ENCODE data around the gene GLIS1.

- no peak for TF ChIP-seq CTCF (conservative IDR thresholded peaks at IDR 0.05; ENCODE audit: low read length)
- TF ChIP-seq EZH2phosphoT487 (IDR thresholded peaks at IDR 0.05; ENCODE audit: borderline replicate concordance): no peak
These were observed 221.1 kb downstream of the GLIS1 start for GRCh38 chr1:53517821-53518352.
